ENCODE data around the gene MAOA.
A peak's percentile ranks its signal among the peaks of the same experiment; 100 is the strongest.
"Not testable (repeated sequence)": the region's sequence is repeated elsewhere in the genome, so short reads cannot be mapped to it uniquely, and the experiment has no call there.

Gene MAOA

GRCh38 chrX:43656005-43656494 is at the start of gene MAOA:
Gene MAOA (plus strand): TSS chrX:43656299. CDS start chrX:43656342, 43 bp downstream.
- peak; percentile 10 to 13 for DNase-seq

- no peak for DNase-seq
Observed at GRCh38 chrX:43612400-43612799, 43.7 kb upstream of the MAOA start.

- no peak for DNase-seq
Observed at GRCh38 chrX:43615660-43616059, 40.4 kb upstream of the MAOA start.

- DNase-seq = no peak
Observed at GRCh38 chrX:43618366-43619205, 37.5 kb upstream of the MAOA start.

- not testable (repeated sequence) for DNase-seq
Observed at GRCh38 chrX:43619861-43620260, 36.2 kb upstream of the MAOA start.

GRCh38 chrX:43627147-43627546 is 29.0 kb upstream of the MAOA start:
- no peak for DNase-seq

- DNase-seq = no peak
Observed at GRCh38 chrX:43627669-43628068, 28.4 kb upstream of the MAOA start.

GRCh38 chrX:43629229-43629628 is 26.9 kb upstream of the MAOA start:
- no peak for DNase-seq

GRCh38 chrX:43631841-43632240 is 24.3 kb upstream of the MAOA start:
- no peak for DNase-seq

GRCh38 chrX:43633081-43633480 is 23.0 kb upstream of the MAOA start:
- DNase-seq = no peak

GRCh38 chrX:43633757-43634156 is 22.3 kb upstream of the MAOA start:
- DNase-seq = no peak

- no peak for DNase-seq
Observed at GRCh38 chrX:43640482-43640881, 15.6 kb upstream of the MAOA start.

GRCh38 chrX:43641691-43642090 is 14.4 kb upstream of the MAOA start:
- DNase-seq = no peak

GRCh38 chrX:43643201-43643600 is 12.9 kb upstream of the MAOA start:
- DNase-seq = no peak

GRCh38 chrX:43643662-43644061 is 12.4 kb upstream of the MAOA start:
- DNase-seq = no peak

GRCh38 chrX:43644124-43644701 is 11.9 kb upstream of the MAOA start:
- DNase-seq = no peak

- no peak for DNase-seq
Observed at GRCh38 chrX:43646800-43647199, 9.3 kb upstream of the MAOA start.

- DNase-seq = peak; percentile 76 to 78
Observed at GRCh38 chrX:43654431-43655150, 1.5 kb upstream of the MAOA start.

GRCh38 chrX:43655151-43656004 is 721 bp upstream of the MAOA start:
- DNase-seq = peak; percentile 2 to 15

GRCh38 chrX:43657671-43658070 is 1.6 kb downstream of the MAOA start:
- no peak for DNase-seq

- DNase-seq = no peak
Observed at GRCh38 chrX:43661521-43662240, 5.6 kb downstream of the MAOA start.

GRCh38 chrX:43663173-43663572 is 7.1 kb downstream of the MAOA start:
- no peak for DNase-seq

Data from activated CD4-positive, alpha-beta T cell treated with anti-CD3 and anti-CD28 coated beads, Interleukin-2, amount 50 U/mL, for 4 hours (primary cell).